HG02943 (cell line): ENCODE data around the gene OR4A16.

Experiments
- ATAC-seq: cut with Tn5 transposase; IDR thresholded peaks from one replicate; pipeline ENCODE4 v1.9.1; 2021; ENCODE audit warnings: mild to moderate bottlenecking, low read depth, moderate library complexity; ENCODE audit not compliant: unreplicated experiment

The OR4A16 gene, protein sequence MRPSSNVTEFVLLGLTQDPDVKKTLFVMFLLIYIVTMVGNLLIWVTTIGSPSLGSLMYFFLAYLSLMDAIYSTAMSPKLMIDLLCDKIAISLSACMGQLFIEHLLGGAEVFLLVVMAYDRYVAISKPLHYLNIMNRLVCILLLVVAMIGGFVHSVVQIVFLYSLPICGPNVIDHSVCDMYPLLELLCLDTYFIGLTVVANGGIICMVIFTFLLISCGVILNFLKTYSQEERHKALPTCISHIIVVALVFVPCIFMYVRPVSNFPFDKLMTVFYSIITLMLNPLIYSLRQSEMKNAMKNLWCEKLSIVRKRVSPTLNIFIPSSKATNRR

GRCh38 chr11:55342901-55343300, at the start of gene OR4A16:
Gene OR4A16, plus strand, starts transcription at chr11:55343201. Its CDS starts 0 bp downstream, at chr11:55343201.
- ATAC-seq, result no peak

- no peak for ATAC-seq
Observed at GRCh38 chr11:55324500-55324899, 18.5 kb upstream of the OR4A16 start.

GRCh38 chr11:55345306-55345705, 2.3 kb downstream of the OR4A16 start:
- ATAC-seq, result no peak

DNA sequence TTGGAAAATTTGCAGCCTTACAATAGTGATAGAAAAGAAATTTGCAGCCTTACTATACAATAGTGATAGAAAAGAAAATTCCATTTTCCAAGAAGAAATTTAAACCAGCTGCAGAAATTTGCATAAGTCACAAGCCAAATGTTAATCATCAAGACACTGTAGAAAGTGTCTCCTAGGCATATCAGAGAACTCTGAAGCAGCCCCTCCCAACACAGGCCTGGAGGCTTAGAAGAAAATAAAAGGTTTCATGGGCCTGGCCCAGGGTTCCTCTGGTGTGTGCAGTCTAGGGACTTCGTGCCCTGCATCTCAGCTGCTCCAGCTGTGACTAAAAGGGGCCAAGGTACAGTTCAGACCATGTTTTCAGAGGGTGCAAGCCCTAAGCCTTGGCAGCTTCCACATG, 6.0 kb downstream of the OR4A16 start:
- no peak for ATAC-seq

GRCh38 chr11:55357560-55358184, 14.7 kb downstream of the OR4A16 start:
- no peak for ATAC-seq

DNA sequence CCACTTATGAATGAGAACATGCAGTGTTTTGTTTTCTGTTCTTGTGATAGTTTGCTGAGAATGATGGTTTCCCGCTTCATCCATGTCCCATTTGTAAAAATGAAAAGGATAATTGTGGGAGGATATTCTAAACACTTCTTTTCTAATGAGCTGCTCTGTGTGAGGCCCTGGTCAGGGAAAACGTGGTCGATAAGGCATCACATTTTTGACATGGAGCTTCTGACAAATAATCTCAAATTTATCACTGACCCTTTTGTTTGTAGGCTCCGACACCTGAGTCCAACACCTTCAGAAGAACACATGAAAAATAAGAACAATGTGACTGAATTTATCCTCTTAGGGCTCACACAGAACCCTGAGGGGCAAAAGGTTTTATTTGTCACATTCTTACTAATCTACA, 24.7 kb downstream of the OR4A16 start, which contains the start of gene OR4A15:
Gene OR4A15, plus strand, starts transcription at position 301 of the 400 bp plus-strand sequence. Its CDS starts 0 bp downstream, at position 301.
- no peak for ATAC-seq
